ENCODE measurements around the gene GPBP1L1.
A peak's percentile ranks its signal among the peaks of the same experiment; 100 is the strongest.

Gene GPBP1L1

DNA sequence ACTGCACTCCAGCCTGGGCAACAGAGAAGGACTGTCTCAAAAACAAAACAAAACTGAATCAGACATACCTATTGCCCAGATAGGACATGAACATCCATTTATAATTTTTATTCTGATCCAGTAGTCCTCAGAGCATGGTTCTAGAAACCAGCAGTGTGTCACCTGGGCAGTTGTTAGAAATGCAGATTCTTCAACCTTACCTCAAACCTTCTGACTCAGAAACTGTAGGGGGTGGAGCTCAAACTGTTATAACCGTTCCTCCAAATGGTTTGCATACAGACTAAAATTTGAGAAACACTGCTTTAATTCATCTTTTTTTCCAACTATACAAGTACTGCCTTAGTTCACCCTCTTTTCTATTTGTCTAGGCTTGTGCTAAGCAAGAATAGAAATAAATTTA lies 96.5 kb downstream of the GPBP1L1 start:
- DNase-seq (ENCODE audit: low read depth) = no peak

DNA sequence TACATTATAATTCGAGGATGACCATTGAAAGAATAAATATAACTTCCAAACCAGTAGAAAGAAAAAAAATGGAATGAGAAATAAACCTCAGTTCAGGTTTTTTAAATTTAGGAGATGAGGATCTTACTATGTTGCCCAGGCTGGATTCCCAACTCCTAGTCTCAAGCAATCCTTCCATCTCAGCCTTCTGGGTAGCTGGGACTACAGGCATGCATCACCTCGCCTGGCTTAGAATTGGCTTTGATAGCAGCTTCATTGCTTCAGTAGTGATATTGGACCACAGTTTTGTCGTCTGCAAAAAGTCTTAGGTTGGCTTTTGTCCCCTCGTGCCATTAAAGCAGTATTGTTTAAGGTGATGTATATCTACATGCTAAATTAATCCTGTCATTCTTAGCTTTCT lies 99.6 kb downstream of the GPBP1L1 start:
- no peak for DNase-seq (ENCODE audit: low read depth)

DNA sequence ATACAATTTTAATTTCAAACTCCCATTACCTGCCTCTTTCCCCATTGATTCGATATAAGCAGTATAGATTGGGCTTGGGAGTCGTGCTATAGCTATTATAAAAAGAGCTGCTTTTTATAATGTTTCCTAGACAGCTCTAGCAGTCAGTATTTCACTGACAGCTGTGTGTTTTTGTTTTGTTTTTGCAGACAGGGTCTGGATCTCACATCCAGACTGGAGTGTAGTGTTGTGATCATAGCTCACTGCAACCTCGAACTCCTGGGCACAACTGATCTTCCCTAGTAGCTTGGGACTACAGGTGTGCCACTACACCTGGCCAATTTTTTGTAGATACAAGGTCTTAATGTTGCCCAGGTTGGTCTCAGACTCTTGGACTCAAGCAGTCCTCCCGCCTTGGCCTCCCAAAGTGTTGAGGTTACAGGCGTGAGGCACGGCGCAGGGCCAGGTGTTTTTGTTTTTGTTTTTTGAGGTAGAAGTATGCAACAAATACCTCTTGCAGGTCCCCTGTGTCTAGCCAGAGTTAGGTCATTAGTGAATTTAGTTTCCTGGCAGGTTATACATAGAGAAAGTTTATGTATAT lies 100.7 kb downstream of the GPBP1L1 start:
- DNase-seq (ENCODE audit: low read depth) = no peak

GRCh38 chr1:45585110-45585426 lies 101.3 kb downstream of the GPBP1L1 start:
- DNase-seq (ENCODE audit: low read depth) = no peak

DNA sequence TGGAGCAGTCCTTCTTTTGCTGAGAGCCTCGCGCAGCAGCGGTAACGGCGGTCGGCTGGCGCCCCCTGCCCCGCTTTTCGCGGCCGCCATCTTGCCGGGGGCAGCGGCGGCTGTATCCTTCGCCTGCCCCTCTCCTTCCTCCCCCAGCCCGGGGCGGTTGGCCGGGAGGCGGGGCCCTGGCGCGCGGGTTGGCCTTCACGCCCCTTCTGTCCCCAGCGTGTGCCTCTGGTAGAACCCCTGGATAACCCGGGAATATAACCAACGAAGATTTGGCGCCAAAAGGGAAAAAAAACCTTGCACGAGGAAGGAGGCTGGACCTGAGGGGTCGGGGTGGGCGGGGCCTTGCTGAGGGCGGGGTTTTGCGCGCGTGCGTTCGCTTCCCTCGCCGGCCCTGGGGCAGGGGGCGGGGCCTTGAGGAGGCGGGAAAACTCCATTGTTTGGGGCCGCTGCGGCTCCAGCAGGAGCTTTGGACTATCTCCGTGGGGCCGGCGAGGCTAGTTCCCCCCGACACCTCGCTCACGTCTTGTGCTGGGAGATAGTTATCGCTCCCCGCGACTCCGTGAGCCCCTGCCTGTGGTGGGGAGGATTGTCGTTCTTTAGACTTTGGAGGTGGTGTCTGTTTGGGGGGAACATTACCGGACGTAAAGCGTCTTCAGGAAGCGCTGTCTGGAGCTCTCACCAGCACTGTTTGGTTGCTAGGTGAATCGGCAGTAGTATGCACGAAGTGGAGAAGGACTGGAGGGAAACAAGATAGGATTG lies 101.8 kb downstream of the GPBP1L1 start:
- DNase-seq (ENCODE audit: low read depth) = no peak

GRCh38 chr1:45583666-45584350 lies 102.5 kb downstream of the GPBP1L1 start, which contains the start of gene NASP:
TSS of gene NASP (plus strand) at chr1:45584041. CDS start at chr1:45584147, 106 bp downstream.
- no peak for DNase-seq (ENCODE audit: low read depth)

DNA sequence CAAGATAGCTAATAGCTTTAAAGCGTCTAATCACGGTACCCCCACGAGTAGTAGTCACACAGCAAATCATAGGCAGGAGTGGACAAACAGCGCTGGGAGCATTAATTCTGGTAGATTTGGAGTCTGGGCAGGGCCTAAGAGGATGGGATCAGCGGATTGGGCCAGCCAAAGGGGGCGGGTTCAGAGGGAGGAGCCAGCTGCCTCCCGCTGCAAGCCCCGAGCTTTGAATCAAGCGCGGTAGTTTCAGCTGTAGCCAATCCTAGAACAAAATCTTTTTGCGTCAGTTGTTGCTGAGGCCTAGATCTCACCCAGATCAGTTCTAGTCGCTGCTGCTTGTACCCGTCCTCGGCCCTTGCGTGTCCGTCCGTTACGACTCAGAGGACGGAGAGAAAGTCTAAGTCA lies 103.1 kb downstream of the GPBP1L1 start:
- DNase-seq (ENCODE audit: low read depth) = peak; percentile 93

All from non-pigmented ciliary epithelial cell (primary cell).